Measurements from ENCODE around the gene TSPAN9. TPM values are rescaled to one million over a fixed set of nuclear protein-coding genes. Genes with fewer than 3 reads are reported as not detected.

The TSPAN9 gene
- total and polyA plus RNA-seq, 4 donors = 17.4 to 62.9 (median 34.2) TPM

- Histone ChIP-seq H3K9ac (ENCODE audit: low read depth in 1 of 2, low read length in 2 of 2) (no peak overlapping the region), H3K27ac (ENCODE audit: low read depth in 1 of 2, low read length in 2 of 2) (no peak overlapping the region), H3K4me3 (ENCODE audit: low read depth in 1 of 3, low read length in 3 of 3) (no peak overlapping the region), H3K9me3 (ENCODE audit: control insufficient read depth in 4 of 4, low read length in 3 of 4) (no peaks in the 10 kb centered on the region), H3K4me1 (ENCODE audit: control insufficient read depth in 4 of 4, insufficient read depth in 4 of 4, low read length in 3 of 4) (no peaks in the 10 kb centered on the region), H3K36me3 (ENCODE audit: control insufficient read depth in 4 of 4, insufficient read depth in 3 of 4, low read depth in 1 of 4, low read length in 3 of 4) (no peaks in the 10 kb centered on the region), H3K27me3 (ENCODE audit: control insufficient read depth in 4 of 4, insufficient read depth in 4 of 4, low read length in 3 of 4) (no peaks in the 10 kb centered on the region)
- TF ChIP-seq NR2F2 (IDR thresholded peaks at IDR 0.05) (no peak), GABPA (IDR thresholded peaks at IDR 0.05 in 1 of 2, conservative IDR thresholded peaks at IDR 0.05 in 1 of 2) (no peak), REST (IDR thresholded peaks at IDR 0.05) (no peak), HNF4A (conservative IDR thresholded peaks at IDR 0.05) (no peak), FOXA1 (IDR thresholded peaks at IDR 0.05) (no peak), RAD21 (IDR thresholded peaks at IDR 0.05) (no peak), MAX (IDR thresholded peaks at IDR 0.05) (no peak), CTCF (IDR thresholded peaks at IDR 0.05; ENCODE audit: low read depth, low read length, missing input control) (no peak), SP1 (IDR thresholded peaks at IDR 0.05) (no peak), FOXA2 (IDR thresholded peaks at IDR 0.05) (no peak), ATF3 (IDR thresholded peaks at IDR 0.05) (no peak), HNF4G (IDR thresholded peaks at IDR 0.05) (no peak), JUND (IDR thresholded peaks at IDR 0.05) (no peak), ZBTB33 (IDR thresholded peaks at IDR 0.05) (no peak), EGR1 (IDR thresholded peaks at IDR 0.05; ENCODE audit: low read depth in 2 of 2) (no peak)
- WGBS = 83% methylated on average over 8 of the region's 8 CpGs
- DNase-seq (ENCODE audit: low spot score) = no peak
Measured at GRCh38 chr12:3033539-3033867, 43.7 kb upstream of the TSPAN9 start.

GRCh38 chr12:3034067-3034750 is 43.0 kb upstream of the TSPAN9 start:
- DNase-seq (ENCODE audit: low spot score) = peak; percentile 69

More at GRCh38 chr12:3034067-3034750, 43.0 kb upstream of the TSPAN9 start:
- Histone ChIP-seq H3K27me3 (ENCODE audit: control insufficient read depth in 4 of 4, insufficient read depth in 4 of 4, low read length in 3 of 4) (no peaks in the 10 kb centered on the region), H3K36me3 (ENCODE audit: control insufficient read depth in 4 of 4, insufficient read depth in 3 of 4, low read depth in 1 of 4, low read length in 3 of 4) (no peaks in the 10 kb centered on the region), H3K9me3 (ENCODE audit: control insufficient read depth in 4 of 4, low read length in 3 of 4) (no peaks in the 10 kb centered on the region), H3K4me3 (ENCODE audit: low read depth in 1 of 3, low read length in 3 of 3) (no peak overlapping the region), H3K27ac (ENCODE audit: low read depth in 1 of 2, low read length in 2 of 2) (no peak overlapping the region), H3K4me1 (ENCODE audit: control insufficient read depth in 4 of 4, insufficient read depth in 4 of 4, low read length in 3 of 4) (no peaks in the 10 kb centered on the region), H3K9ac (ENCODE audit: low read depth in 1 of 2, low read length in 2 of 2) (no peak overlapping the region)
- TF ChIP-seq RAD21 (IDR thresholded peaks at IDR 0.05) (peak; percentile 63 to 79), FOXA2 (IDR thresholded peaks at IDR 0.05) (no peak), TAF1 (conservative IDR thresholded peaks at IDR 0.05) (no peak), CTCF (IDR thresholded peaks at IDR 0.05; ENCODE audit: low read depth, low read length, missing input control) (peak; percentile 55)
- WGBS = 45% methylated on average over 10 of the region's 10 CpGs

All from liver (tissue), 9 donors.